Measurements from ENCODE around the gene JARID2.

Gene JARID2

GRCh38 chr6:15557174-15557573, 311.3 kb downstream of the JARID2 start:
- no peak for DNase-seq

DNA sequence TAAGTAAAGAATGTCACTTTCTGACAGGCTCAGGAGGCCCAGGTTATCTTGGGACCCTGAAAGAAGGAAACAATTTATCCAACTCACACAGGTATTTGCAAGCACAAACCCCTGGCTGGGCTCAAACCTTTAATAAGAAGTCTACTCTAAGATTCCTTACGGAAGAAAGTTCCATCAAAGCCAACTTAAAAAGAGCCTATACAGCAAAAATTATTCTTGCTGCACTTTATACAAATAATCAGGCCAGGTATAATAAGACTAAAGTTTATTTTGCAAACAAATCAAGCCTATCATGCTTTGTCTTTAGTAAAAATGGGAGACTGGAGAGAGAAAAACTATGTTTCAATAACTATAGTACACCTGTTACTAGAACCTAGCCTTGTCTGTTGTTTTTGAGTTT, 314.8 kb downstream of the JARID2 start:
- no peak for DNase-seq

DNA sequence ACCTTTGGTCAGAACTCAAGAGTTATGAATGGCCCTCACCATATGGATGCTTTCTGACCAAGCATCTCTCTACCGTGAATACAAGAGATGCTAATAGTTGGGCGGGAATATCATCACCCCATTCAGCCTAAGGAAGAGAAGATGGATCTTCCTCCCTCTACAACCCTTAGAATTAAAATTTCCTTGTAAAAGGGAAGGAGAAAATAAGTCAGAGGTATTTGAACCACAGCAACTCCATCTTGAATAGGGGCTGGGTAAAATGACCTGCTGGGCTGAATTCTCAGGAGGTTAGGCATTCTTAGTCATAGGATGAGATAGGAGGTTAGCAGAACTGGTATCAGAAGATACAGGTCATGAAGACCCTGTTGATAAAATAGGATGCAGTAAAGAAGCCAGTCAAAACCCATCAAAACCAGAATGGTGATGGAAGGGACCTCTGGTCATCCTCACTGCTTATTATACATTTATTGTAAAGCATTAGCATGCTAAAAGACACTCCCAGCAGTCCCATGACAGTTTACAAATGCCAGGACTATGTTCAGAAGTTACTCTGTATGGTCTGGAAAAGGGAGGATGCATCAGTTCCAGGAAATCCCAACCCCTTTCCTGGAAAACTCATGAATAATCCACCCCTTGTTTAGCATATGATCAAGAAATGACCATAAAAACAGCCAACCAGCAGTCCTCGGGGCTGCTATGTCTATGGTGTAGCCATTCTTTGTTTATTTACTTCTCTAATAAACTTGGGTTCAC, 315.8 kb downstream of the JARID2 start:
- DNase-seq = no peak

DNA sequence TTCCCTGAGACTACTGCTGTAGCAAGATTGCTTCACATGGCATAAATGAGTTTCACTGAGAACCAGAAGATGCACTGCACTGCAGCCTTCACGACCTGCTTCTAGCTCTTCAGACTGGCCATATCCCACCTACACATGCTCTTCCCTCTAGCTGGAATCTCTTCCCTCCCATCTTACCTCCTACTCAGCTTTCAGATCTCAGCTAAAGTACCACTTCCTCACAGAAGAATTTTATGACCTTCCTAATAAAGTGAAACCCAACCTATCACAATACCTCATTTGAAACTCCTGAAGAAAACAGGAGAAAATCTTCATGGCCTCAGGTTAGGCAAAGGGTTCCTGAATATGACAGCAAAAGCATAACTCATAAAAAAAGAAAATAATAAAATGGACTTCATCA, 317.1 kb downstream of the JARID2 start:
- DNase-seq = no peak

- DNase-seq = no peak
Observed at GRCh38 chr6:15569035-15569995, 323.4 kb downstream of the JARID2 start.

GRCh38 chr6:15570171-15570570, 324.3 kb downstream of the JARID2 start:
- DNase-seq = no peak
